VCaP (cell line): ENCODE data around the gene RAP1A.

Experiments used
- H3K27ac ChIP-seq: fragments of 450-650 bp; 2 replicates; pipeline ENCODE4 v1.5.1; 2017
- TF ChIP-seq, protein P1 (sequence below): fragments of 450-650 bp; conservative IDR thresholded peaks from 2 replicates; pipeline ENCODE4 v1.5.1; 2017; ENCODE audit warnings: mild to moderate bottlenecking, moderate library complexity

RAP1A gene

DNA sequence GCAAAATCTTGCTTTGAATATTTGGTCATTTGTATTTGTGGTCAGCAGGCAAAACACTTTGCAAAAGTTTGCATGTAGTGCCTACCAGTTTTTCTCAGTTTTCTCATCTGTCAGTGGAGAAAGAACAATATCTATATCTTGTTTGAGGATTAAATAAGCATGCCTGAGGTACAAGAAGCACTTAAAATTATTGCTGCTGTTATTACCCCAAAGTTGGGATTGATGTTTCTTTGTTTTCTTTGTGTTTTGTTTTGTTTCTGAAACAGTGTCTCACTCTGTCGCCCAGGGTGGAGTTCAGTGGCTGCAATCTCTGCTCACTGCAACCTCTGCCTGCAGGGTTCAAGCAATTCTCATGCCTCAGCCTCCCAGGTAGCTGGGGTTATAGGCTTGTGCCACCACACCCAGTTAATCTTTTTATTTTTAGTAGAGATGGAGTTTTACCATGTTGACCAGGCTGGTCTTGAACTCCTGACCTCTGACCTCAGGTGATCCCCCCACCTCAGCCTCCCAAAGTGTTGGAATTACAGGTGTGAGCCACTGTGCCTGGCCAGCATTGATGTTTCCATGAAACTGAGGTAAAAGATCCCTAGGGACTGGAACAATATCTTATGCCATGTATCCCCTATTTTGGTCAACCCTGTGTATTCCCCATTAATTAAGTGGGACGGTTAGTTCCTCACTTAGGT lies 15.9 kb downstream of the RAP1A start:
- TF ChIP-seq, protein P1, sequence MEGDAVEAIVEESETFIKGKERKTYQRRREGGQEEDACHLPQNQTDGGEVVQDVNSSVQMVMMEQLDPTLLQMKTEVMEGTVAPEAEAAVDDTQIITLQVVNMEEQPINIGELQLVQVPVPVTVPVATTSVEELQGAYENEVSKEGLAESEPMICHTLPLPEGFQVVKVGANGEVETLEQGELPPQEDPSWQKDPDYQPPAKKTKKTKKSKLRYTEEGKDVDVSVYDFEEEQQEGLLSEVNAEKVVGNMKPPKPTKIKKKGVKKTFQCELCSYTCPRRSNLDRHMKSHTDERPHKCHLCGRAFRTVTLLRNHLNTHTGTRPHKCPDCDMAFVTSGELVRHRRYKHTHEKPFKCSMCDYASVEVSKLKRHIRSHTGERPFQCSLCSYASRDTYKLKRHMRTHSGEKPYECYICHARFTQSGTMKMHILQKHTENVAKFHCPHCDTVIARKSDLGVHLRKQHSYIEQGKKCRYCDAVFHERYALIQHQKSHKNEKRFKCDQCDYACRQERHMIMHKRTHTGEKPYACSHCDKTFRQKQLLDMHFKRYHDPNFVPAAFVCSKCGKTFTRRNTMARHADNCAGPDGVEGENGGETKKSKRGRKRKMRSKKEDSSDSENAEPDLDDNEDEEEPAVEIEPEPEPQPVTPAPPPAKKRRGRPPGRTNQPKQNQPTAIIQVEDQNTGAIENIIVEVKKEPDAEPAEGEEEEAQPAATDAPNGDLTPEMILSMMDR, result no peak
- H3K27ac ChIP-seq, result no peak overlapping the region

DNA sequence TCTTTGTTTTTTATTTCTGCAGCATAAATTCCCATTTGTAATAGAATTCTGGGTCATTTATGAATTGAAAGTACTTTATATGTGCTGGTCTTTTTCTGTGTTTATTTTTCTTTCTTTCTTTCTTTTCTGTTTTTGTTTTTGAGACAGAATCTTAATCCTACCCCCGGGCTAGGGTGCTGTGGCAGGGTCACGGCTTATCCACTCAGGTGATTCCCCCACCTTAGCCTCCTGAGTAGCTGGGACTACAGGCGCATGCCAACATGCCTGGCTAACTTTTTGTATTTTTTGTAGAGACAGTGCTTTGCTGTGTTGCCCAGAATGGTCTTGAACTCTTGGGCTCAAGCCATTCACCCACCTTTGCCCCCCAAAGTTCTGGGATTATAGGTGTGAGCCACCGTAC lies 18.7 kb downstream of the RAP1A start:
- no peak overlapping the region for H3K27ac ChIP-seq
- TF ChIP-seq, protein P1, result no peak

DNA sequence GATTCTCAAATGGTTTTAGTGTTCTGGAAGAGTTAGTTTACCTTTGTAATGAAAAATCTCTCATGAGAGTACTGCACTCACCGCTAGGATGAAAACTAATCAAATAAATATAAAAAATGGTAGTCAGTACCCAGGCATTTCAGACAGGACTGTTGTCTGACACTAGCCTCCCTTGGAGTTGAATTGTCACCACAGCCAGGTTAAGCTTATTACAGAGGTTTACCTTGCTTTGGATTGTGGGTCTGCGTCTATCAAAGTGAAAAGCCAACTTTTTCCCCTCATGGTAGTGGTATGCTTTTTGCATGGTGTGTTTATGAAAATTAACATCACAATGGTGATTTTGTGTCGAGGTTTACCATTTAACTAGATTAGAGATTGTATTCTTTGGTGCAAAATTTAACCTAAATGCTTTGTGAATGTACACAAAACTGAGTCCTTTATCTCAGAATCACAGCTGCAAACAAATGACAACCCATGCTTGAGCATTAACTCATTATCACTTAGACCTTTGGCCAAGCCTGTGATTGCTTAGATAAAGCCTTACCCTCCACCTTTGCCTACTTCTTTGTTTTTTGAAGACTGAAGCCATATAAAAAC lies 20.1 kb downstream of the RAP1A start:
- no peak overlapping the region for H3K27ac ChIP-seq
- TF ChIP-seq, protein P1, result no peak

DNA sequence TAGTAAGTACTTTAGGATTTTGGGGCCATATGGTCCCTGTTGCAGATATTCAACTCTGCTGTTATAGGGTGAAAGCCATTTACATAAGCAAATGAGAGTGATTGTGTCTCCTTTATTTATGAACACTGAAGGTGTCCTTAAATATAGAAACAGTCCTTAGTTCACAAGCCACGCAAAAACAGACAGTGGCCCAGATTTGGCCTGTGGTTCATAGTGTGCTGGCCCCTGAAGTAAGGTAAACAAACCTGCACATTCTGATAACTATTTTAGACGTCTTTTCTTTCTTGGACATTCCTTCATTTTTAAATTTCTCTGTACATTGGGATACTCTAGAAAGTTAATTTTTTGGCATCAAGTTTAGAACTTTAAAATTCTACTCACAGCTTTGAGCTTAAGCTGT lies 23.5 kb downstream of the RAP1A start:
- peak overlapping the region; percentile 36; the same call in 1 of the 2 replicates for H3K27ac ChIP-seq
- TF ChIP-seq, protein P1, result no peak

- H3K27ac ChIP-seq, result no peak overlapping the region
- TF ChIP-seq, protein P1, result no peak
These were observed 24.1 kb downstream of the RAP1A start for GRCh38 chr1:111643696-111644095.

GRCh38 chr1:111644506-111644905 lies 24.9 kb downstream of the RAP1A start:
- H3K27ac ChIP-seq, result no peak overlapping the region
- TF ChIP-seq, protein P1, result no peak

DNA sequence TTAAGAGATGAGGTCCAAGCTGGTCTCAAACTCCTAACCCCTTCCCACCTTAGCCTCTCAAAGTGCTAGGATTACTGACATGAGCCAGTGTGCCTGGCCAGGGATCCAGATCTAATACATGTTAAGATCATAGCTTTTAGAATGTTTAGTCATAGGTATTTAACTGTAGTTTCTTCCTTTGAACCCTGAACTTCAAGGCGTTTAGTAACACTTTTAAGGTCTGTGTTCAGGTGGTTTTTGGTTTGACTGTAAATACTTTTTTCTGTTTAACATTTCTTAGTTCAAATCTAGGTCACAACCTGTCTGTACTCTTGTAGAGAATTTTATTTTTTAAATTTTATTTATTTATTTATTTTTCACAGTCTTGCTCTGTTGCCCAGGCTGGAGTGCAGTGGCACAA lies 28.1 kb downstream of the RAP1A start:
- TF ChIP-seq, protein P1, result no peak

More for the DNA sequence above, 28.1 kb downstream of the RAP1A start:
- no peak overlapping the region for H3K27ac ChIP-seq
